ENCODE data around the gene CELF2.

Gene CELF2

DNA sequence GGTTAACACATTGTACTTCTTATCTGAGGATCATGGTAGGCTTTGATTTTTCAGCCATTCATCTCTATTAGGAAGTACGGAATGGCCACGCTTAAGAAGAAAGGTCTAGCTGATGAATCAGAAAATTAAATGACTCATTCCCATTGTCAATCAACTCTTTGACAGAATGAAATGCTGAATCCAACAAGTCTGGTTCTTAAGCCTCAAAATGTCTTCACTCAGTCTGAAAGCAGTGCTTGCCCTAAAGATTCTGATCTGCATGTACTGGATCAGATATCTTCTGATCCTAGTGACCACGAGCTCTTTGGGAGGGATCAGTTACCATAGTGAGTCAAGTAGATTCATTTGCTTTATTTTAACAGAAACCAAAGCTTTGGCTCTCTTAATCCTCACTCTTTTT lies 5.7 kb upstream of the CELF2 start:
- Histone ChIP-seq H3K27ac (ENCODE audit: extremely low read depth, low read depth, low read length) (no peak overlapping the region), H3K9me3 (ENCODE audit: control insufficient read depth, insufficient read depth, low read depth, low read length) (no peaks in the 10 kb centered on the region), H3K4me1 (ENCODE audit: control insufficient read depth, insufficient read depth, low read length) (peaks cover 24% of the 10 kb centered on the region), H3K36me3 (ENCODE audit: control insufficient read depth in 2 of 2, insufficient read depth in 1 of 2, low read length in 2 of 2) (no peaks in the 10 kb centered on the region), H3K4me3 (ENCODE audit: low read depth, low read length) (no peak overlapping the region)
- POLR2A ChIA-PET: no interaction called here
- CTCF ChIA-PET: interaction anchor here (1.2 kb wide), 1 partner anchor 22 kb away, joined by 3 read pairs; no protein-coding TSS in a partner anchor
- peak; percentile 68; the same call in 1 of the 2 replicates for TF ChIP-seq TCF7L2 (IDR thresholded peaks at IDR 0.05; ENCODE audit: borderline replicate concordance, low read depth, low read length)
- TF ChIP-seq ZNF658 (tag by site-specific recombination; IDR thresholded peaks at IDR 0.05): no peak

DNA sequence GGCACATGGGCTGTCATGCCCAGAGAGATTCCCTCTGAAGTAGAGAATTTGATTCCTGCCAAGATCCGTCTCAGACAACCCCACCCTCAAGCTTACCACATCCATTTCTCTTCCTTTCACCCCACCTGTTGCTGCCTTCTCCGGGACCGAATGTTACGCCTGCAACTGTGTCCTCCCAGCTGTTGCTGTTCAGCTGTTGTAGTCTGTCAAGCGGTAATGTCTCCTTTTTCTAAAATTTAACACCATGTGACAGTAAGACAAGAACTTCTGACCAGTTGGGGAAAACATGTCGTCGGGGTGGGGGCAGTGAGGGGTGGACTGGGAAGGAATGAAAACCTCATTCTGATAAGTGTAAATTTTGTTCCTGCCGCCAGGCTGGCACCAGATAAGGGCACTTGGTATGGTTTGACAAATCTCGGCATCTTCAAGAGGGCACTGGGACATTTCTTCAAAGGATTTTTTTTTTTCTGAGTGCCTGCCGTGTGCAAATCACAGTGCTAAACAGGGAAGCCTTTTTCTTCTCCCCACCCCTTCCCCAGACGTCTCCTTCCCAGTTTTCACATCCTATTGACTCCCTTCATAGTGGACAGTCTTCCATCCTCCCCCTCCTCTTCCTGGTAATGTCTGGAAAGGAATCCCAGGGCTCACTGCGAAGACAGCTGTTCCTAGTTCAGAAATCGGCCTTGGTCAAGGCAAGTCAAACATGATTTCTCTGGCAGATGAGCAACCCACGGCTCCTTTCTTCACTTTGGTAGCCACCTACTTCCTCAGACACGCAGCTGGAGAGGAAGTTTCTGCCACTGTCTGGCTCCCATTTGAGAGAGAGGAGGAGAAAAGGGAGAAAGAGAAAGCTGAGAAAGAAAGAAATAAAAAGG lies 5.0 kb upstream of the CELF2 start:
- Histone ChIP-seq H3K4me3 (ENCODE audit: low read depth, low read length) (no peak overlapping the region), H3K9me3 (ENCODE audit: control insufficient read depth, insufficient read depth, low read depth, low read length) (no peaks in the 10 kb centered on the region), H3K36me3 (ENCODE audit: control insufficient read depth in 2 of 2, insufficient read depth in 1 of 2, low read length in 2 of 2) (no peaks in the 10 kb centered on the region), H3K27ac (ENCODE audit: extremely low read depth, low read depth, low read length) (no peak overlapping the region), H3K4me1 (ENCODE audit: control insufficient read depth, insufficient read depth, low read length) (peaks cover 26% of the 10 kb centered on the region)
- POLR2A ChIA-PET: no interaction called here
- TF ChIP-seq SCRT2 (tag by site-specific recombination; IDR thresholded peaks at IDR 0.05): peak; percentile 94
- no peak for TF ChIP-seq ZNF302 (tag by site-specific recombination; IDR thresholded peaks at IDR 0.05; ENCODE audit: low read depth)
- no peak for TF ChIP-seq ZBTB20 (tag by site-specific recombination; IDR thresholded peaks at IDR 0.05)
- no peak for TF ChIP-seq ZNF362 (tag by site-specific recombination; IDR thresholded peaks at IDR 0.05)
- TF ChIP-seq ZNF530 (tag by site-specific recombination; IDR thresholded peaks at IDR 0.05; ENCODE audit: low read depth): no peak
- TF ChIP-seq ZNF660 (tag by site-specific recombination; IDR thresholded peaks at IDR 0.05): no peak
- TF ChIP-seq ZNF658 (tag by site-specific recombination; IDR thresholded peaks at IDR 0.05): no peak
- TF ChIP-seq ZNF37A (tag by site-specific recombination; IDR thresholded peaks at IDR 0.05): no peak
- no peak for TF ChIP-seq ZNF266 (tag by site-specific recombination; IDR thresholded peaks at IDR 0.05; ENCODE audit: low read depth)
- peak; percentile 75 for TF ChIP-seq SCRT1 (tag by site-specific recombination; IDR thresholded peaks at IDR 0.05; ENCODE audit: borderline replicate concordance)
- no peak for TF ChIP-seq ZNF558 (tag by site-specific recombination; IDR thresholded peaks at IDR 0.05)
- TF ChIP-seq ZNF664 (tag by site-specific recombination; IDR thresholded peaks at IDR 0.05): no peak
- TF ChIP-seq SP7 (tag by site-specific recombination; IDR thresholded peaks at IDR 0.05): no peak
- no peak for TF ChIP-seq KLF17 (tag by site-specific recombination; IDR thresholded peaks at IDR 0.05)
- TF ChIP-seq ZNF292 (tag by site-specific recombination; IDR thresholded peaks at IDR 0.05; ENCODE audit: borderline replicate concordance, low read depth): no peak
- TF ChIP-seq ATF2 (tag by site-specific recombination; IDR thresholded peaks at IDR 0.05; ENCODE audit: low read depth): no peak
- TF ChIP-seq ZSCAN5A (tag by site-specific recombination; IDR thresholded peaks at IDR 0.05): no peak
- CTCF ChIA-PET: interaction anchor here (1.2 kb wide), 1 partner anchor 22 kb away, joined by 3 read pairs; no protein-coding TSS in a partner anchor
